Gastroesophageal sphincter (tissue), 3 donors: ENCODE results near the gene LONP2.

Experiments
- CTCF ChIP-seq, 4 experiments: fragments of 200-600 bp in 2 of 4; fragments of 450-650 bp in 2 of 4; sonication (generic) in 1 of 4; IDR thresholded peaks; one replicate each; pipeline ENCODE4 v1.5.1; 2017 to 2019; ENCODE audit warnings: antibody characterized with exemption in 4 of 4, mild to moderate bottlenecking in 2 of 4, moderate library complexity in 2 of 4
- EP300 ChIP-seq: sonication (generic); formaldehyde crosslinking; IDR thresholded peaks from one replicate; pipeline ENCODE4 v1.6.1; 2017; ENCODE audit warnings: antibody characterized with exemption, mild to moderate bottlenecking
- POLR2A ChIP-seq, 2 donors: fragments of 450-650 bp; IDR thresholded peaks; one replicate each; pipeline ENCODE4 v1.6.1; 2017; ENCODE audit warnings: antibody characterized with exemption in 2 of 2, mild to moderate bottlenecking in 2 of 2, moderate library complexity in 1 of 2

GRCh38 chr16:48394355-48394703, 150.2 kb downstream of the LONP2 start:
- TF ChIP-seq CTCF (IDR thresholded peaks at IDR 0.05) (no peak), EP300 (no peak), POLR2A (IDR thresholded peaks at IDR 0.05) (no peak)
